Adrenal gland (tissue), 5 donors: Measurements from ENCODE around the gene ZNF77.

Source experiments
- CTCF ChIP-seq, 6 experiments: fragments of 450-650 bp in 4 of 6; fragments of 200-600 bp in 2 of 6; sonication (generic) in 1 of 6; IDR thresholded peaks; 1 replicate in 5 of 6; 2 replicates in 1 of 6; pipeline versions ENCODE4 v1.5.1 to v1.8.0; 2016 to 2021; ENCODE audit warnings: antibody characterized with exemption in 6 of 6, mild to moderate bottlenecking in 2 of 6, moderate library complexity in 1 of 6
- POLR2A ChIP-seq, 2 donors: fragments of 450-650 bp; IDR thresholded peaks; one replicate each; pipeline ENCODE4 v1.6.1; 2017; ENCODE audit warnings: antibody characterized with exemption in 2 of 2, mild to moderate bottlenecking in 2 of 2, moderate library complexity in 1 of 2
- donor health status: DM: no; HTN: no; CAD: no.

DNA sequence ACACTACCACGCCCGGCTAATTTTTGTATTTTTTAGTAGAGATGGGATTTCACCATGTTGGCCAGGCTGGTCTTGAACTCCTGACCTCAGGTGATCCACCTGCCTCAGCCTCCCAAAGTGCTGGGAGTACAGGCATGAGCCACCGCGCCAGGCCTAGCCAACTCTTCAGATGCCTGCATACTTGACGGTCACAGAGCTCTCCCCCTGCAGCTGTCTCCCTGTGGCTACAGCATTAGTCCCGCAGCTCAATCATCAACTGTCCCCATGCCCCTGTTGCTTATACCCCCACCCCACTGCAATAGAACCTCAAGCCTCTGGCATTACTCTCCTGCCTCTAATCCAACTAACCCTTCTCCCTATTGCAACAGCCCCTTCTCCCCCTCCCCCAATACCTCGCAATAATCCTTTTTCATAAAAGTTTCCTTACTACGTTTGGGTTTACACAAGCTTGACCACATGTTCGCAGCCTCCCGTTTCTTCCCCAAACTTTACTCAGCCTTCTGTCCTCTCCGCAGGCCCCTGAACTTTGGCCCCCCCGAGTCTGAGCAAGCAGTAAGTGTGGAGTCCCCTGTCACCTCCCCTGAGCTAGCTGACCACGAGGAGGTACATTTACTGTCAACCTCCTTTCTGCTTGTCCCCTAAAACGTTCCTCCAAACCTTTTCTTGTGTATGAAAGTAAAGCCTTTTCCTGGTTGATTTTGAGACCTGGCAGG, 1.7 kb downstream of the ZNF77 start:
- no peak for TF ChIP-seq POLR2A (IDR thresholded peaks at IDR 0.05)
- TF ChIP-seq CTCF (IDR thresholded peaks at IDR 0.05) = no peak
